SHP77 (cell line): ENCODE data around the gene KLF11.
A peak's percentile ranks its signal among the peaks of the same experiment; 100 is the strongest.
"Not testable (repeated sequence)": the region's sequence is repeated elsewhere in the genome, so short reads cannot be mapped to it uniquely, and the experiment has no call there.

ENCODE experiments used
- DNase-seq, 2 experiments: peaks; one replicate each; lab custom pipeline; 2025; lab: John Stamatoyannopoulos, UW

KLF11 gene

DNA sequence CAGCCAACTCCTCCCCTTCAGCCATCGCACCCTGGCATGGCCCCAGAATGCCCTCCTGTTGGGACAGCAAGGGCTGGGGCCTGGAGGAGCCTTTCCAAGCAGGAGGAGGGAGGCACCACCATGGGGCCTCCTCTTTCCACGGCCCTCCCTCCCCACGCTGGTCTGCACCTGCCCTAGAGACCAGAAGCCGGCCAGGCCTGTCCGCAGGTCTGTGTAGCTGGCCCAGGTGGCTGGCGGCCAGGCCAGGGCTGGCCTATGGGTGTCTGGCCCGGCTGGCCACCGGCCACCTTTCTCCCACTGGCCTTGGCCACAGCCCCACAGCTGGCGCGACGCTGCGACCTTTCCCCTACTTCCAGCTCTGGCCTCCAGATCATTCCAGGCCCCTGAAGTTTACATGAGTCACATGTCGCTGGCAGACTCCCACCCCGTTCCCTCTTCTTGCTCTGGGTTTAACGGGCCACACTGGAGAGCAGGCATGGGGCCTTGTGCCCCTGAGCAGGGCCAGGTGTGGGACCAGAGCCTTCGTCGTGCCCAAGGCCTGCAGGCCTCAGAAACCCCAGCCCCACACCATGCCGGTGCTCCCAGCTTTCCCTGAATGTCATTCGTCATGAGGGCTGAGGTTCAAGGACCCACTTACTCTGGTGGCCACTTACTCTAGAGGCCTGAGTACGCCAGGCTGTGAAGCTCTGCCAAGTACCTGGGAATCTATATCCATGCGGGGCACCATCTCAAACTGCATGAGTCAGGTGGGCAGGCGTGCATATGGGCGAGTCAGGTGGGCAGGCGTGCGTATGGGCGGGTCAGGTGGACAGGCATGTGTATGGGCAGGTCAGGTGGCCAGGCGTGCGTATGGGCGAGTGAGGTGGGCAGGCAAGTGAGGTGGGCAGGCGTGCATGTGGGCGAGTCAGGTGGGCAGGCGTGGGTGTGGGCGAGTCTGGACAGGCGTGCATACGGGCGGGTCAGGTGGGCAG, 33.3 kb upstream of the KLF11 start:
- DNase-seq = peak; percentile 13 to 17

DNA sequence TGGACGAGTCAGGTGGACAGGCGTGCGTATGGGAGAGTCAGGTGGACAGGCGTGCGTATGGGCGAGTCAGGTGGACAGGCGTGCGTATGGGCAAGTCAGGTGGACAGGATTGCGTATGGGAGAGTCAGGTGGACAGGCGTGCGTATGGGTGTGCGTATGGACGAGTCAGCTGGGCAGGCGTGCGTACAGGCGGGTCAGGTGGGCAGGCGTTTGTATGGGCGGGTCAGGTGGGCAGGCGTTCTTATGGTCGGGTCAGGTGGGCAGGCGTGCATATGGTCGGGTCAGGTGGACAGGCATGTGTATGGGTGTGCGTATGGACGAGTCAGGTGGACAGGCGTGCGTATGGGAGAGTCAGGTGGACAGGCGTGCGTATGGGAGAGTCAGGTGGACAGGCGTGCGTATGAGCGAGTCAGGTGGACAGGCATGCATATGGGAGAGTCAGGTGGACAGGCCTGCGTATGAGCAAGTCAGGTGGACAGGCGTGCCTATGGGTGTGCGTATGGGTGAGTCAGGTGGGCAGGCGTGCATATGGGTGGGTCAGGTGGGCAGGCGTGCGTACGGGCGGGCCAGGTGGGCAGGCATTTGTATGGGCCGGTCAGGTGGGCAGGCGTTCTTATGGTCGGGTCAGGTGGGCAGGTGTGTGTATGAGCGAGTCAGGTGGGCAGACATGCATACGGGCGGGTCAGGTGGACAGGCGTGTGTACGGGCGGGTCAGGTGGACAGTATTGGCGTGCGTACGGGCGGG, 32.3 kb upstream of the KLF11 start:
- not testable (repeated sequence) for DNase-seq

DNA sequence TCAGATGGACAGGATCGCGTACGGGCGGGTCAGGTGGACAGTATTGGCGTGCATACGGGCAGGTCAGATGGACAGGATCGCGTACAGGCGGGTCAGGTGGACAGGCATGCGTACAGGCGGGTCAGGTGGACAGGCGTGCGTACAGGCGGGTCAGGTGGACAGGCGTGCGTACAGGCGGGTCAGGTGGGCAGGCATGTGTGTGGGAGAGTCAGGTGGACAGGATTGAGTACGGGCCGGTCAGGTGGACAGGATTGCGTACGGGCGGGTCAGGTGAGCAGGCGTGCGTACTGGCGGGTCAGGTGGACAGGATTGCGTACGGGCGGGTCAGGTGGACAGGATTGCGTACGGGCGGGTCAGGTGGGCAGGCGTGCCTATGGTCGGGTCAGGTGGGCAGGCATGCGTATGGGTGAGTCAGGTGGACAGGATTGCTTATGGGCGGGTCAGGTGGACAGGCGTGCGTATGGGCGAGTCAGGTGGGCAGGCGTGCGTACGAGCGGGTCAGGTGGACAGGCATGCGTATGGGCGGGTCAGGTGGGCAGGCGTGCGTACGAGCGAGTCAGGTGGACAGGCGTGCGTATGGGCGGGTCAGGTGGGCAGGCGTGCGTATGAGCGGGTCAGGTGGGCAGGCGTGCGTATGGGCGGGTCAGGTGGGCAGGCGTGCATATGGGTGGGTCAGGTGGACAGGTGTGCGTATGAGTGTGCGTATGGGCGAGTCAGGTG, 31.6 kb upstream of the KLF11 start:
- DNase-seq = not testable (repeated sequence)

DNA sequence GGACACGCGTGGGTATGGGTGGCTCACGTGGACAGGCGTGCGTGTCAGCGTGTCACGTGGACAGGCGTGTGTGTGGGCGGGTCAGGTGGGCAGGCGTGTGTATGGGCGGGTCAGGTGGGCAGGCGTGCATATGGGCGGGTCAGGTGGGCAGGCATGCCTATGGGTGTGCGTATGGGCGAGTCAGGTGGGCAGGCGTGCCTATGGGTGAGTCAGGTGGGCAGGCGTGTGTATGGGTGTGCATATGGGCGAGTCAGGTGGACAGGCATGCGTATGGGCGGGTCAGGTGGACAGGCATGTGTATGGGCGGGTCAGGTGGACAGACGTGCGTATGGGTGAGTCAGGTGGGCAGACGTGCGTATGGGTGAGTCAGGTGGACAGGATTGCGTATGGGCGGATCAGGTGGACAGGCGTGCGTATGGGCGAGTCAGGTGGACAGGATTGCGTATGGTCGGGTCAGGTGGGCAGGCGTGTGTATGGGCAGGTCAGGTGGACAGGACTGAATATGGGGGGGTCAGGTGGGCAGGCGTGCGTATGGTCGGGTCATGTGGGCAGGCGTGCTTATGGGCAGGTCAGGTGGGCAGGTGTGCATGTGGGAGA, 30.9 kb upstream of the KLF11 start:
- not testable (repeated sequence) for DNase-seq

DNA sequence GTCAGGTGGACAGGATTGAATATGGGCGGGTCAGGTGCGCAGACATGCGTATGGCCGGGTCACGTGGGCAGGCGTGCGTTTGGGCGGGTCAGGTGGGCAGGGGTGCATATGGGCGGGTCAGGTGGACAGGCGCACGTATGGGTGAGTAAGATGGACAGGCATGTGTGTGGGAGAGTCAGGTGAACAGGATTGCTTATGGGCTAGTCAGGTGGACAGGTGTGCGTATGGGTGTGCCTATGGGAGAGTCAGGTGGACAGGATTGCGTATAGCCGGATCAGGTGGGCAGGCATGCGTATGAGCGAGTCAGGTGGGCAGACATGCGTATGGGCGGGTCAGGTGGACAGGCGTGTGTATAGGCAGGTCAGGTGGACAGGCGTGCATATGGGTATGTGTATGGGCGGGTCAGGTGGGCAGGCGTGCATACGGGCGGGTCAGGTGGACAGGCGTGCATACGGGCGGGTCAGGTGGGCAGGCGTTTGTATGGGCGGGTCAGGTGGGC, 30.3 kb upstream of the KLF11 start:
- DNase-seq = no peak

DNA sequence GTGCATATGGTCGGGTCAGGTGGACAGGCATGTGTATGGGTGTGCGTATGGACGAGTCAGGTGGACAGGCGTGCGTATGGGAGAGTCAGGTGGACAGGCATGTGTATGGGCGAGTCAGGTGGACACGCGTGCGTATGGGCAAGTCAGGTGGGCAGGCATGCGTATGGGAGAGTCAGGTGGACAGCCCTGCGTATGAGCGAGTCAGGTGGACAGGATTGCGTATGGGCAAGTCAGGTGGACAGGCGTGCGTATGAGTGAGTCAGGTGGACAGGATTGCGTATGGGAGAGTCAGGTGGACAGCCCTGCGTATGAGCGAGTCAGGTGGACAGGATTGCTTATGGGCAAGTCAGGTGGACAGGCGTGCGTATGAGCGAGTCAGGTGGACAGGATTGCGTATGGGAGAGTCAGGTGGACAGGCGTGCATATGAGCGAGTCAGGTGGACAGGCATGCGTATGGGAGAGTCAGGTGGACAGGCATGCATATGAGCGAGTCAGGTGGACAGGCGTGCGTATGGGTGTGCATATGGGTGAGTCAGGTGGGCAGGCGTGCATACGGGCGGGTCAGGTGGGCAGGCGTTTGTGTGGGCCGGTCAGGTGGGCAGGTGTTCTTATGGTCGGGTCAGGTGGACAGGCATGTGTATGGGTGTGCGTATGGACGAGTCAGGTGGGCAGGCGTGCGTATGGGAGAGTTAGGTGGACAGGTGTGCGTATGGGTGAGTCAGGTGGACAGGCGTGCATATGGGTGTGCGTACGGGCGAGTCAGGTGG, 29.5 kb upstream of the KLF11 start:
- not testable (repeated sequence) for DNase-seq

DNA sequence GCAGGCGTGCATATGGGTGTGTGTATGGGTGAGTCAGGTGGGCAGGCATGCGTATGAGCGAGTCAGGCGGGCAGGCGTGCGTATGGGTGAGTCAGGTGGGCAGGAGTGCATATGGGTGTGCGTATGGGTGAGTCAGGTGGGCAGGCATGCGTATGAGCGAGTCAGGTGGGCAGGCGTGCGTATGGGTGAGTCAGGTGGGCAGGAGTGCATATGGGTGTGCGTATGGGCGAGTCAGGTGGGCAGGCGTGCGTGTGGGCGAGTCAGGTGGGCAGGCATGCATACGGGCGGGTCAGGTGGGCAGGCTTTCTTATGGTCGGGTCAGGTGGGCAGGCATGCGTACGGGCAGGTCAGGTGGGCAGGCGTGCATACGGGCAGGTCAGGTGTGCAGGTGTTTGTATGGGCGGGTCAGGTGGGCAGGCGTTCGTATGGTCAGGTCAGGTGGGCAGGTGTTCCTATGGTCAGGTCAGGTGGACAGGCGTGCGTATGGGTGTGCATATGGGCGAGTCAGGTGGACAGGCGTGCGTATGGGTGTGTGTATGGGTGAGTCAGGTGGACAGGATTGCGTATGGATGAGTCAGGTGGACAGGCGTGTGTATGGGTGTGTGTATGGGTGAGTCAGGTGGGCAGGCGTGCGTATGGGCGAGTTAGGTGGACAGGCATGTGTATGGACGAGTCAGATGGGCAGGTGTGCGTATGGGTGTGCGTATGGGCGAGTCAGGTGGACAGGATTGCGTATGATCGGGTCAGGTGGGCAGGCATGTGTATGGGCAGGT, 28.7 kb upstream of the KLF11 start:
- no peak for DNase-seq

DNA sequence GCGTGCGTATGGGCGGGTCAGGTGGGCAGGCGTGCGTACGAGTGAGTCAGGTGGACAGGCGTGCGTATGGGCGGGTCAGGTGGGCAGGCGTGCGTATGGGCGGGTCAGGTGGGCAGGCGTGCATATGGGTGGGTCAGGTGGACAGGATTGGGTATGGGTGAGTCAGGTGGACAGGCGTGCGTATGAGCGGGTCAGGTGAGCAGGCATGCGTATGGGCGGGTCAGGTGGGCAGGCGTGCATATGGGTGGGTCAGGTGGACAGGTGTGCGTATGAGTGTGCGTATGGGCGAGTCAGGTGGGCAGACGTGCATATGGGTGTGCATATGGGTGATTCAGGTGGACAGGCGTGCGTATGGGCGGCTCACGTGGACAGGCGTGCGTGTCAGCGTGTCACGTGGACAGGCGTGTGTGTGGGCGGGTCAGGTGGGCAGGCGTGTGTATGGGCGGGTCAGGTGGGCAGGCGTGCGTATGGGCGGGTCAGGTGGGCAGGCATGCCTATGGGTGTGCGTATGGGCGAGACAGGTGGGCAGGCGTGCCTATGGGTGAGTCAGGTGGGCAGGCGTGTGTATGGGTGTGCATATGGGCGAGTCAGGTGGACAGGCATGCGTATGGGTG, 27.9 kb upstream of the KLF11 start:
- DNase-seq = not testable (repeated sequence)

DNA sequence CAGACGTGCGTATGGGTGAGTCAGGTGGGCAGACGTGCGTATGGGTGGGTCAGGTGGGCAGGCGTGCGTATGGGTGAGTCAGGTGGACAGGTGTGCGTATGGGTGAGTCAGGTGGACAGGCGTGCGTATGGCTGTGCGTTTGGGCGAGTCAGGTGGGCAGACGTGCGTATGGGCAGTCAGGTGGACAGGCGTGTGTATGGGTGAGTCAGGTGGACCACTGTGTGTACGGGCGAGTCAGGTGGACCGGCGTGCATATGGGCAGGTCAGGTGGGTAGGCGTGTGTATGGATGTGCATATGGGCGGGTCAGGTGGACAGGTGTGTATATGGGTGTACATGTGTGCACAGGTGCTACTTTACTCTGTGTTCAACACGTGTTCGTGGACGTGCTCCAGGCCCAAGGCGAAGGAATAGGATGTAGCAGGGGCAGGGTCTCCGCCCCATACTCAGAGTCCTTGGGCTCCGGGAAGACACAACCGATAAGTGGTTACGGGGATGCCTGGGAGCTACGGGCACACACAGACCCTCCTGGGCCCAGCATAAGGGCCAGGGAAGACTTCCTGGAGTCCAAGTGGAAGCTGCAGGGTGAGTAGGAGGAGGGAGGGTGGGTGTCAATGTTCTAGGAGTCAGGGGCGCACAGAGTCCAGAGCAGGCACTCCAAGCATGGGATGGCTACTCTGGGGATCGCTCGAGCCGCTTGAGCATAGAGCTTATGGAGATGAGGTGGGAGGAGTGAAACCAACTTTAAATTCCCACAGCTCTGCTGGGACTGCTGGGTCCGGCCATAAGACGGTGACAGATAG, 27.1 kb upstream of the KLF11 start:
- no peak for DNase-seq

DNA sequence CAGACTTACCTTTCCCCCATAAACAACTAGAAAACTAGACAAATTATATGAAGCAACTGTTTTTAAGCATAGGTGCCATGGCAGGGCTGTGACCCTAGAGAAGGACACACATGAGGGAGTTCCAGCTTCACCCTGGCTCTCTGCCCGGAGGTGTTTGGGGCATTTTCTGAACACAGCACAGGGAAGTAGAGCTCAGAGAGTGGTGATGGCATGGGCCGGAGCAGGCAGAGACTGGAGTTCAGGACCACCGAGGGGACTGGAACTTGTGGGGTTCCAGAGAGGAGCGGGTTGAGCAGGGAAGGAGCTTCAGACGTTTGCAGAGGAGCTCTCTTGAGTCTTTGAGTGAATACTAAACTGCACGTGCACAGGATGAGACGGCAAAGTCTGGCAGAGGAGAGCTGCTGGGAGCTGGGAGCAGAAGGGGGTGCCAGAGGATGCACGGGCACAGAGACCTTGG, 26.5 kb upstream of the KLF11 start:
- DNase-seq = no peak

DNA sequence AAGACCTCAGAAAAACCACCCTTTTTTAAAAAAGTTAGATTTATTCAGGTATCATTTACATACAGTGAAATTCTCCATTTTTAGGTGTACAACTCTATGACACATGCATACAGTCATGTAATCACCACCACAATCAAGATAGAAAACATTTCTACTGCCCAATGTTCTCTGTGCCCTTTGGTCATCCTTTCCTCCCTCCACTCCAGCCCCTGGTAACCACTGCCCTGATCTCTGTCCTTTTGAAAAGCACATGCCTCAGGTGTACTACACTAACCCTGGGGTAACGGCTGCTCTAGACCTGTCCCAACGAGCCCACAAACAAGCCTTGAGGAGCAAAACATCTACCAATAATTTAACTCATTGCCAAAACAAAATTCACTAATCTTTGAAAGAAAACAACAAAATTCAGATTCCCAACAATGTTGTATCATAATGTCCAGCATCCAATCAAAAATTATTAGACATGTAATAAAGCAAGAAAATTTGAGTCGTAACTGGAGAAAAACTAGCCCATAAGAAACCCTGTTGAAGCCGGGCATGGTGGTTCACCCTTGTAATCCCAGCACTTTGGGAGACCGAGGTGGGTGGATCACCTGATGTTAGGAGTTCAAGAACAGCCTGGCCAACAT, 25.9 kb upstream of the KLF11 start:
- DNase-seq = no peak

DNA sequence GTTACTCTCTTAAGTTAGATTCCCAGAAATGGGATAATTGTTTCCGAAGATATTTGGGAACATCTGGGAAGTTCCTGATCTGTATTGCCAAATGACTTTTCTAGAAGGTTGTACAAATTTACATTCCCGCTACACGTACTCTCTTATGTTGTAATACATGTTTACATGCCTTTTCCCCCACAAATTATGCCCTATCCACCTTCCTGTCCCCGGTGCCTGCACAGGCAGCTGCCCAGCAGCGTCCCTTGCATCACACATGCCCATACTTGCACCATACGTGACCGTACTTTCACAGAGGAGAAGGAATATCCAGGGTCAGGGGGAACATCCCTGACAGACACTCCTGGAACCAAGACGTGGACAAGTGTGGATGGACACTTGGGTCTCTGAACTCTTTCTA, 24.2 kb upstream of the KLF11 start:
- DNase-seq = no peak

DNA sequence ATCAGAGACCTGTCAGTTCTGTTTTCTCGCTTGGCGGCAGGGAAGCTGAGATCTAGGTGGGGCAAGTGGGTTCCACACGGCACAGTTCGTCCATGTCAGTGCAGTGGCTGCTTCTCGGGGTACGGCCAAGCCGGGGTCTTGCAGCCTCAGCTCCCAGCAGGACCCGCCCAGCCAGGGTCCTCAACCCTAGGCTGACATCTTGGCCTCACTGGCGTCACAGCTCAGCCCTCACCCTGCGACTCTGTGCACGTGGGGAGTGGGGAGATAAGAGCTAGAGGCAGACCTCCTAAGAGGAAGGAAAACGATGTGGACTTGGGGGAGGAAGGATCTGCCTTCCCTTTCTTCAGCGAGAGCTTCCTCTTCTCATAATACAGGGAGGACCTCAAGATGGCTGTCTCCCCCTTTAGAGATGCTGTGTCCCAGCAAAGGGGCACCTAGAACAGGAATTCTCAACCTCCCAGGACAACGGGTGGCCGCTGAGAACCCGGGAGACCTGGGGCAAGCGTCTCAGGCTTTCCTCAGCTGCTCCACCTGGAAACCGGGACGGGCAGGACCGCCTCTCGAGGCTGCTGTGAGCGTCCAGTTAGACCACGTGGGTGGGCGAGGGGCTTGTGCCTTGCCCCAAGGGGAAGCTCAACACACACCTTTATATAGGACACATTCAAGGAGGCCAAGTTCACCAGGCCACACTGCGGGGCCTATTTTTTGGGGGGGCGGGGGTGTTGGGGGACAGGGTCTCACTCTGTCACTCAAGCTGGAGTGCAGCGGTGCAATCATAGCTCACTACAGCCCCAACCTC, 23.5 kb upstream of the KLF11 start:
- DNase-seq = no peak

DNA sequence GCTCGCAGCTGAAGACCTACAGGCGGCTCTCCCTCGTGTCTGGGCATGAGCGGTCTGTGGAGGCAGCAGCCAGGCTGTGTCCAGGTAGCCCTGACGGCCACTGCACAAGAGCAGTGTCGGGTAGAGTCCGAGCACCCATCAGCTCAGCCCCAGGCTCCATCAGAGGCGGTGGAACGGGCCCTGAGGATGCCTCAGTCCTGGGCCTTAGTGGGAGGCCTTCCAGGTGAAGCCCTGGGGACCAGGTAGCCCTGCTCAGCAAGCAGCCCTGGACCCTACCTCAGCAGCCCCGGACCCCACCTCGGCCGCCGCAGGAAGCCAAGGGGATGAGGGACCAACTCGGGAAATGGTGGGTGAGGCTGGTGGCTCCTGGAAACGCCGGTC, 21.3 kb upstream of the KLF11 start:
- DNase-seq = no peak

DNA sequence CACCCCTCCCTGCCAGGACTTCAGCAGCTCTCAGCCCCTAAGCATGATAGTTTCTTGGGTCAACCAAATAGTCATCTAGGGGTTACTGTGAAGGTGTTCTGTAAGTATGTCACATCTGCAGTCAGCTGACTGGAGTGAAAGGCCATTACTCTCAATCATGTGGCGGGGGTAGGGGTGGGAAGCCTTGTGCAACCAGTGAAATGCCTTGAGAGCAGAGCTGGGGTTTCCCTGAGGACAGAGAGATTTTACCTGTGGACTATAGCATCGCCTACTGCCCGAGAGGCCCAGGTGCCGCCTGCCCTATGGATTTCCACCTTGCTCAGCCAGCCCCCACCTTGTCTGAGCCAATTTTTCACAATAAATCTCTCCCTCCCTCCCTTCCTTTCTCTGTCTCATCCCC, 20.9 kb upstream of the KLF11 start:
- no peak for DNase-seq

DNA sequence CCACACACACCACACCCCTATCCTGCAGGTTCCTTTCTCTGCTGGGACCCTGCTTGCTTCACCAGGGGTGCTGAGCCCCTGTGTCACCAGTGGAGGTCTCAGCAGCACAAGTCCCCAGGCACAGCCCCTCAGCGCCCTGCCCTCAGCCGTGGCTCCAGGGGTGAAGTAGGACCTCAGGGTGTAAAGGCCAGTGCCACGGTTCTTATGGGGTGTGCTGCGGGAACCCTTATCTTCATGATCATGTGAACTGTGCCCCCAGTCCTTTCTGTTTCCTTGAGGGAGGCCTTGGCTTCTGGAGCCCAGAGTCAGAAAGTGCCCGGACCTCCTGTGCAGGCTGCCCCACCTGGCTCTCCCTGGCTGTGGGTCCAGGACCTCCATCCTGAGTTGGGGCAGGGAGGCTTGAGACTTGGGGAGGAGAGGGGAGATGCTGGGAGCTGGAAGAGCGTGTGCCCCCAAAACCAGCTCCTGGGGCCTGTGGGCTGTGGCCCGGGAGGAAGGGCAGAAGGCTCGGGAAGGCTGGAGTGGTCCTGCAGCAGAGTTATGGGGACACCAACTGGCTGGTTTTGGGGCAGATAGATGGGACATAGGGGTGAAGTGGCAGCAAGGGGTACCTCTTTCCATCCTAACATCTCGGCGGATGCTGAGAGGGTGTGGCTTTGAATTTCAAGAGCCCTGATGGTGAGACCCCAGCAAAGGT, 20.2 kb upstream of the KLF11 start:
- no peak for DNase-seq
